ENCODE data around the gene SHROOM3.

GRCh38 chr4:76426272-76426671 lies 8.8 kb upstream of the SHROOM3 start:
- TF ChIP-seq CTCF (IDR thresholded peaks at IDR 0.05) (peak in 1 of 4 donors; percentile 8), POLR2A (IDR thresholded peaks at IDR 0.05) (no peak)
